ENCODE measurements around the gene SHE.

DNA sequence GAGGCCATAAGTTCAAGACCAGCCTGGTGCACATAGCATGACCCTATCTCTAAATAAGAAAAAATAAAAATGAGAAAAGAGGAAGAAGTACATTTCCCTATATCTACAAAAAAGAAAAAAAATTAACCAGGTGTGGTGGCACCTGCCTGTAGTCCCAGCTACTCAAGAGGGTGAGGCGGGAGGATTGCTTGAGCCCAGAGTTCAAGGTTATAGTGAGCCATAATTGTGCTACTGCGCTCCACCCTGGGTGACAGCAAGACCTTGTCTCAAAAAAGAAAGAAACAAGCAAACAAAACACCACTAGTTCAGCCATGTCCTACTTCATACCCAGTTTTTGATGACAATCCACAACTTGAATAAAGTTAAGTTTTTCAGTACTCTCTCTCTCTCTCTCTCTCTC lies 30.9 kb downstream of the SHE start:
- TF ChIP-seq POLR2A (IDR thresholded peaks at IDR 0.05), result no peak
- TF ChIP-seq, protein P1, sequence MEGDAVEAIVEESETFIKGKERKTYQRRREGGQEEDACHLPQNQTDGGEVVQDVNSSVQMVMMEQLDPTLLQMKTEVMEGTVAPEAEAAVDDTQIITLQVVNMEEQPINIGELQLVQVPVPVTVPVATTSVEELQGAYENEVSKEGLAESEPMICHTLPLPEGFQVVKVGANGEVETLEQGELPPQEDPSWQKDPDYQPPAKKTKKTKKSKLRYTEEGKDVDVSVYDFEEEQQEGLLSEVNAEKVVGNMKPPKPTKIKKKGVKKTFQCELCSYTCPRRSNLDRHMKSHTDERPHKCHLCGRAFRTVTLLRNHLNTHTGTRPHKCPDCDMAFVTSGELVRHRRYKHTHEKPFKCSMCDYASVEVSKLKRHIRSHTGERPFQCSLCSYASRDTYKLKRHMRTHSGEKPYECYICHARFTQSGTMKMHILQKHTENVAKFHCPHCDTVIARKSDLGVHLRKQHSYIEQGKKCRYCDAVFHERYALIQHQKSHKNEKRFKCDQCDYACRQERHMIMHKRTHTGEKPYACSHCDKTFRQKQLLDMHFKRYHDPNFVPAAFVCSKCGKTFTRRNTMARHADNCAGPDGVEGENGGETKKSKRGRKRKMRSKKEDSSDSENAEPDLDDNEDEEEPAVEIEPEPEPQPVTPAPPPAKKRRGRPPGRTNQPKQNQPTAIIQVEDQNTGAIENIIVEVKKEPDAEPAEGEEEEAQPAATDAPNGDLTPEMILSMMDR (IDR thresholded peaks at IDR 0.05), result no peak

Data from sigmoid colon (tissue), 3 donors.